HG03457 (cell line): ENCODE data around the gene PCSK9.

Source experiments
- ATAC-seq: cut with Tn5 transposase; IDR thresholded peaks from one replicate; pipeline ENCODE4 v1.9.1; 2021; ENCODE audit warnings: moderate number of reproducible peaks; ENCODE audit not compliant: unreplicated experiment

Gene PCSK9

GRCh38 chr1:55039342-55040082, at the start of gene PCSK9:
PCSK9 (plus strand) TSS chr1:55039548; CDS start chr1:55039838, 290 bp downstream.
- ATAC-seq, result no peak

GRCh38 chr1:54989968-54990810, 49.2 kb upstream of the PCSK9 start:
- no peak for ATAC-seq

- ATAC-seq, result no peak
These were observed 48.4 kb upstream of the PCSK9 start for GRCh38 chr1:54990916-54991315.

- no peak for ATAC-seq
These were observed 47.4 kb upstream of the PCSK9 start for GRCh38 chr1:54991939-54992338.

GRCh38 chr1:54993140-54993539, 46.2 kb upstream of the PCSK9 start:
- no peak for ATAC-seq

- ATAC-seq, result no peak
These were observed 44.9 kb upstream of the PCSK9 start for GRCh38 chr1:54994355-54994990.

GRCh38 chr1:54995013-54995760, 44.2 kb upstream of the PCSK9 start:
- ATAC-seq, result no peak

GRCh38 chr1:54995835-54996234, 43.5 kb upstream of the PCSK9 start:
- ATAC-seq, result no peak

GRCh38 chr1:54996359-54996868, 42.9 kb upstream of the PCSK9 start:
- ATAC-seq, result no peak

GRCh38 chr1:54996869-54997710, 42.3 kb upstream of the PCSK9 start:
- no peak for ATAC-seq

- no peak for ATAC-seq
These were observed 41.7 kb upstream of the PCSK9 start for GRCh38 chr1:54997711-54997986.

- ATAC-seq, result no peak
These were observed 41.2 kb upstream of the PCSK9 start for GRCh38 chr1:54998100-54998499.

GRCh38 chr1:54998677-54999076, 40.7 kb upstream of the PCSK9 start, which contains the start of gene BSND:
BSND (plus strand) TSS chr1:54998933; CDS start chr1:54999187, 254 bp downstream.
- no peak for ATAC-seq

GRCh38 chr1:55000110-55001085, 39.0 kb upstream of the PCSK9 start:
- no peak for ATAC-seq

- ATAC-seq, result no peak
These were observed 38.0 kb upstream of the PCSK9 start for GRCh38 chr1:55001311-55001710.

- ATAC-seq, result no peak
These were observed 36.7 kb upstream of the PCSK9 start for GRCh38 chr1:55002686-55003085.

GRCh38 chr1:55005351-55006140, 33.8 kb upstream of the PCSK9 start:
- ATAC-seq, result no peak

GRCh38 chr1:55006931-55007330, 32.4 kb upstream of the PCSK9 start:
- ATAC-seq, result no peak
